PC-3 (cell line): Measurements from ENCODE around the gene SERPINB6. TPM values are rescaled to one million over a fixed set of nuclear protein-coding genes. Genes with fewer than 3 reads are reported as not detected.

Experiments used
- ATAC-seq: fragments of 200-7000 bp; cut with Tn5 transposase; 2 replicates; pipeline ENCODE4 v1.9.1; 2020; ENCODE audit warnings: mild to moderate bottlenecking, moderate library complexity
- BruUV-seq: library from RNA; stranded (reverse); fragments of 400-500 nt; replicated peaks from 2 replicates; lab custom pipeline; 2021; lab: Mats Ljungman, UMichigan
- CTCF ChIA-PET: fragments of 300-600 bp; sonication (Branson Sonifier 250); formaldehyde crosslinking; loops from one replicate; lab custom pipeline; 2022; ENCODE audit warnings: antibody characterized with exemption; lab: Charles Lee
- POLR2A ChIA-PET: fragments of 300-600 bp; sonication (Branson Sonifier 250); formaldehyde crosslinking; loops from one replicate; lab custom pipeline; 2022; ENCODE audit warnings: antibody characterized with exemption; ENCODE audit not compliant: unreplicated experiment; lab: Charles Lee
- DNase-seq: peaks from one replicate; pipeline ENCODE4 v3.0.0-alpha.2; 2015
- H2AFZ ChIP-seq: fragments of 300-600 bp; sonication (generic); 2 replicates; pipeline ENCODE4 v1.6.0; 2016; ENCODE audit warnings: antibody characterized with exemption, low read length
- H3F3A ChIP-seq: fragments of 300-600 bp; sonication (generic); one replicate; pipeline ENCODE4 v1.6.0; 2017; ENCODE audit warnings: antibody characterized with exemption, low read length, control low read depth, mild to moderate bottlenecking; ENCODE audit not compliant: unreplicated experiment
- H3K27ac ChIP-seq: fragments of 300-600 bp; sonication (generic); 2 replicates; pipeline ENCODE4 v1.5.1; 2016; ENCODE audit warnings: mild to moderate bottlenecking, low read length
- H3K27me3 ChIP-seq: fragments of 300-600 bp; sonication (generic); 2 replicates; pipeline ENCODE4 v1.6.1; 2016; ENCODE audit warnings: low read length, mixed read lengths
- H3K36me3 ChIP-seq: fragments of 300-600 bp; sonication (generic); 2 replicates; pipeline ENCODE4 v1.6.1; 2016; ENCODE audit warnings: low read depth, mixed run types, low read length, mixed read lengths
- H3K4me1 ChIP-seq: fragments of 300-600 bp; sonication (generic); 2 replicates; pipeline ENCODE4 v1.5.1; 2016; ENCODE audit warnings: low read length; ENCODE audit not compliant: insufficient read depth
- H3K4me2 ChIP-seq: fragments of 300-600 bp; sonication (generic); 2 replicates; pipeline ENCODE4 v1.6.0; 2016; ENCODE audit warnings: low read length
- H3K4me3 ChIP-seq: fragments of 300-600 bp; sonication (generic); 2 replicates; pipeline ENCODE4 v1.5.1; 2016; ENCODE audit warnings: mild to moderate bottlenecking, low read length, mixed read lengths
- H3K79me2 ChIP-seq: fragments of 300-600 bp; sonication (generic); 2 replicates; pipeline ENCODE4 v1.6.1; 2017; ENCODE audit warnings: low read length, mixed read lengths
- H3K9ac ChIP-seq: fragments of 300-600 bp; sonication (generic); 2 replicates; pipeline ENCODE4 v1.6.0; 2016; ENCODE audit warnings: mild to moderate bottlenecking, low read length
- H3K9me2 ChIP-seq: fragments of 300-600 bp; sonication (generic); replicated peaks from 2 replicates; pipeline ENCODE4 v1.6.1; 2016; ENCODE audit warnings: mixed run types, low read length, mixed read lengths
- H3K9me3 ChIP-seq: fragments of 300-600 bp; sonication (generic); 2 replicates; pipeline ENCODE4 v1.6.1; 2016; ENCODE audit warnings: low read length, mixed read lengths
- H4K20me1 ChIP-seq: fragments of 300-600 bp; sonication (generic); 2 replicates; pipeline ENCODE4 v1.6.1; 2016; ENCODE audit warnings: low read length, mixed read lengths
- CTCF ChIP-seq: fragments of 300-600 bp; sonication (generic); conservative IDR thresholded peaks from 2 replicates; pipeline ENCODE4 v1.5.1; 2017; ENCODE audit warnings: antibody characterized with exemption, low read depth, mild to moderate bottlenecking, low read length
- EZH2 ChIP-seq: fragments of 300-600 bp; sonication (generic); IDR thresholded peaks from one replicate; pipeline ENCODE4 v1.6.1; 2017; ENCODE audit warnings: antibody characterized with exemption, mild to moderate bottlenecking, low read length; ENCODE audit not compliant: unreplicated experiment
- EZH2phosphoT487 ChIP-seq: fragments of 300-600 bp; sonication (generic); IDR thresholded peaks from 2 replicates; pipeline ENCODE4 v1.6.1; 2018; ENCODE audit warnings: mild to moderate bottlenecking, antibody characterized with exemption, low read length, borderline replicate concordance
- intact Hi-C: fragments of 100-400 bp; cut with micrococcal nuclease; formaldehyde crosslinking; loops from 2 replicates; pipeline ENCODE4 v1.9.0; 2023
- total RNA-seq: library from RNA; depleted of rRNA; stranded (reverse); fragments of >200 nt; gene quantifications from 2 replicates; pipeline ENCODE4 v1.2.3, GENCODE V29; 2014

SERPINB6 gene
- total RNA-seq, 1 experiment from 2014 or later, result 119 TPM

GRCh38 chr6:3015144-3015543 lies 43.8 kb upstream of the SERPINB6 start:
- no peaks in the 10 kb centered on the region for H3K9me2 ChIP-seq
- ChIA-PET POLR2A (no interaction called here), CTCF (no interaction called here)
- ATAC-seq, result no peak
- peaks cover 5% of the 10 kb centered on the region for H3F3A ChIP-seq
- H4K20me1 ChIP-seq, result no peaks in the 10 kb centered on the region
- H2AFZ ChIP-seq, result no peak overlapping the region
- no peak overlapping the region for H3K4me3 ChIP-seq
- no peaks in the 10 kb centered on the region for H3K79me2 ChIP-seq
- H3K9me3 ChIP-seq, result 0 out of 2 replicates have a peak, but pooled peaks cover 5% of the 10 kb centered on the region
- H3K9ac ChIP-seq, result no peak overlapping the region
- no TSS peak for BruUV-seq
- peaks cover 16% of the 10 kb centered on the region for H3K4me1 ChIP-seq
- TF ChIP-seq EZH2 (no peak), EZH2phosphoT487 (no peak), CTCF (no peak)
- DNase-seq, result no peak
- intact Hi-C loops, result no loop called here
- H3K4me2 ChIP-seq, result no peak overlapping the region
- H3K27me3 ChIP-seq, result no peaks in the 10 kb centered on the region
- H3K27ac ChIP-seq, result no peak overlapping the region
- peaks cover 54% of the 10 kb centered on the region for H3K36me3 ChIP-seq

GRCh38 chr6:3014675-3015066 lies 43.3 kb upstream of the SERPINB6 start:
- Histone ChIP-seq H3K36me3 (peaks cover 56% of the 10 kb centered on the region), H3K27me3 (no peaks in the 10 kb centered on the region), H3K79me2 (no peaks in the 10 kb centered on the region), H3K4me3 (no peak overlapping the region), H3K4me1 (peaks cover 16% of the 10 kb centered on the region), H2AFZ (no peak overlapping the region), H3K4me2 (no peak overlapping the region), H3K9ac (no peak overlapping the region), H3K27ac (no peak overlapping the region), H3F3A (peaks cover 5% of the 10 kb centered on the region), H4K20me1 (no peaks in the 10 kb centered on the region), H3K9me2 (no peaks in the 10 kb centered on the region), H3K9me3 (0 out of 2 replicates have a peak, but pooled peaks cover 5% of the 10 kb centered on the region)
- ATAC-seq (no peak), DNase-seq (no peak)
- intact Hi-C loops, result no loop called here
- no peak for TF ChIP-seq CTCF
- no peak for TF ChIP-seq EZH2
- TF ChIP-seq EZH2phosphoT487, result no peak
- no TSS peak for BruUV-seq
- CTCF ChIA-PET, result no interaction called here
- POLR2A ChIA-PET, result no interaction called here

GRCh38 chr6:3013901-3014674 lies 42.7 kb upstream of the SERPINB6 start:
- H3K4me1 ChIP-seq, result peaks cover 16% of the 10 kb centered on the region
- intact Hi-C loops, result loop anchor here (1.0 kb wide), 1 partner anchor 39 kb away; no protein-coding TSS in a partner anchor
- POLR2A ChIA-PET, result no interaction called here
- ATAC-seq (no peak), DNase-seq (no peak)
- H2AFZ ChIP-seq, result peak overlapping the region; percentile 25; the same call in 1 of the 2 replicates
- H3F3A ChIP-seq, result peaks cover 4% of the 10 kb centered on the region
- no peaks in the 10 kb centered on the region for H3K79me2 ChIP-seq
- 0 out of 2 replicates have a peak, but pooled peaks cover 5% of the 10 kb centered on the region for H3K9me3 ChIP-seq
- H3K36me3 ChIP-seq, result peaks cover 55% of the 10 kb centered on the region
- CTCF ChIA-PET, result no interaction called here
- H4K20me1 ChIP-seq, result no peaks in the 10 kb centered on the region
- TF ChIP-seq EZH2 (no peak), CTCF (no peak), EZH2phosphoT487 (no peak)
- H3K9me2 ChIP-seq, result no peaks in the 10 kb centered on the region
- BruUV-seq, result no TSS peak
- no peaks in the 10 kb centered on the region for H3K27me3 ChIP-seq
- H3K4me2 ChIP-seq, result 0 out of 2 replicates have a peak overlapping the region, but pooled peaks have one; percentile 9
- no peak overlapping the region; the same call in 1 of the 2 replicates for H3K9ac ChIP-seq
- H3K4me3 ChIP-seq, result no peak overlapping the region
- H3K27ac ChIP-seq, result peak overlapping the region; percentile 61
